Progenitor cell of endocrine pancreas (in vitro differentiated cells): ENCODE data around the gene DCTPP1. TPM values are rescaled to one million over a fixed set of nuclear protein-coding genes. Genes with fewer than 3 reads are reported as not detected.

Experiments used
- DNase-seq: peaks from one replicate; pipeline ENCODE4 v3.0.0; 2021; ENCODE audit warnings: low spot score; ENCODE audit not compliant: unreplicated experiment
- H3K27ac Mint-ChIP-seq: 2 replicates; pipeline ENCODE4 v1.8.0; 2021; ENCODE audit warnings: mild to moderate bottlenecking, moderate library complexity, mixed read lengths
- H3K27me3 Mint-ChIP-seq: 2 replicates; pipeline ENCODE4 v1.8.0; 2021; ENCODE audit warnings: mixed read lengths
- H3K36me3 Mint-ChIP-seq: 2 replicates; pipeline ENCODE4 v1.8.0; 2022; ENCODE audit warnings: mixed read lengths; ENCODE audit not compliant: insufficient read depth
- H3K4me1 Mint-ChIP-seq: 2 replicates; pipeline ENCODE4 v1.8.0; 2021; ENCODE audit warnings: low read depth, mixed read lengths
- H3K4me3 Mint-ChIP-seq: 2 replicates; pipeline ENCODE4 v1.8.0; 2021; ENCODE audit warnings: low read depth, mild to moderate bottlenecking, moderate library complexity, mixed read lengths
- H3K9me3 Mint-ChIP-seq: 2 replicates; pipeline ENCODE4 v1.8.0; 2021; ENCODE audit warnings: low read depth, mixed read lengths
- CTCF ChIP-seq: fragments of 200-600 bp; sonication (generic); IDR thresholded peaks from one replicate; pipeline ENCODE4 v1.5.0; 2021; ENCODE audit warnings: antibody characterized with exemption, mild to moderate bottlenecking; ENCODE audit not compliant: unreplicated experiment
- total RNA-seq: library from RNA; stranded (reverse); gene quantifications from 2 replicates; pipeline ENCODE4 v1.2.1, GENCODE V29; 2021

The DCTPP1 gene
- total RNA-seq, 1 donor from 2014 or later, result 65.9 TPM

GRCh38 chr16:30401768-30402425 is 27.9 kb downstream of the DCTPP1 start:
- TF ChIP-seq CTCF, result no peak
- peaks cover 16% of the 10 kb centered on the region for H3K4me1 Mint-ChIP-seq
- H3K9me3 Mint-ChIP-seq, result no peaks in the 10 kb centered on the region
- H3K36me3 Mint-ChIP-seq, result peaks cover 8% of the 10 kb centered on the region
- H3K4me3 Mint-ChIP-seq, result peak overlapping the region; percentile 77
- peak overlapping the region; percentile 65 for H3K27ac Mint-ChIP-seq
- no peaks in the 10 kb centered on the region for H3K27me3 Mint-ChIP-seq
- no peak for DNase-seq

GRCh38 chr16:30399435-30400186 is 30.2 kb downstream of the DCTPP1 start:
- Mint-ChIP-seq H3K27me3 (no peaks in the 10 kb centered on the region), H3K4me1 (peaks cover 20% of the 10 kb centered on the region)
- no peak for DNase-seq

GRCh38 chr16:30398661-30399434 is 31.0 kb downstream of the DCTPP1 start:
- DNase-seq, result no peak
- Mint-ChIP-seq H3K27me3 (no peaks in the 10 kb centered on the region), H3K9me3 (no peaks in the 10 kb centered on the region), H3K36me3 (peaks cover 9% of the 10 kb centered on the region), H3K4me3 (peak overlapping the region; percentile 57), H3K27ac (peak overlapping the region; percentile 49), H3K4me1 (peaks cover 26% of the 10 kb centered on the region)
- no peak for TF ChIP-seq CTCF

More at GRCh38 chr16:30399435-30400186, 30.2 kb downstream of the DCTPP1 start:
- Mint-ChIP-seq H3K27ac (peak overlapping the region; percentile 97), H3K36me3 (peaks cover 9% of the 10 kb centered on the region), H3K9me3 (no peaks in the 10 kb centered on the region), H3K4me3 (peak overlapping the region; percentile 77)
- TF ChIP-seq CTCF, result no peak

- TF ChIP-seq CTCF, result no peak
Measured at GRCh38 chr16:30397776-30398660, 31.8 kb downstream of the DCTPP1 start.

More at GRCh38 chr16:30397776-30398660, 31.8 kb downstream of the DCTPP1 start:
- peaks cover 9% of the 10 kb centered on the region for H3K36me3 Mint-ChIP-seq
- no peak overlapping the region for H3K27ac Mint-ChIP-seq
- no peaks in the 10 kb centered on the region for H3K27me3 Mint-ChIP-seq
- no peaks in the 10 kb centered on the region for H3K9me3 Mint-ChIP-seq
- H3K4me1 Mint-ChIP-seq, result peaks cover 29% of the 10 kb centered on the region
- H3K4me3 Mint-ChIP-seq, result no peak overlapping the region
- no peak for DNase-seq
